ENCODE results near the gene HOXB4. TPM values are rescaled to one million over a fixed set of nuclear protein-coding genes. Genes with fewer than 3 reads are reported as not detected.

Gene HOXB4
- total and polyA plus RNA-seq, 2 of the 4 experiments (the other 2 are of a cell fraction): 2.0 to 8.5 TPM

DNA sequence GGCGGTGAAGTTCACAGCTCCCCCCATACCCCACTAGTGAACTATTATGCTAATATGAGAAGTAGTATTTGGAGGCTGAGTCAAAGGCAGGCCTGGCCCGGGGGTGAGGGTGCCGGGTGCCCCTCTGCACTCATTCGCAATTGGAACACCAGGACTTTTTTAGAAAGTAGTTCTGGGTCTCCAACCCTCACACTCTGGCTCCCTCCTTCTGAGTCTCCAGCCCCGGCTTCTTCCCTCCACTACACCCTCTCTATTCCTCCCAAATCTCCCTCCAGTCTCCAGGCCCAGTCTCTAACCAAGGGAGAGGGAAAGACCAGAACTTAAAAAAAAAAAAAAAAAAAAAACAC is 21.9 kb downstream of the HOXB4 start:
- Histone ChIP-seq H2AFZ (replicated peaks; ENCODE audit: low read length, poor library complexity) (no peak overlapping the region), H3K9me1 (ENCODE audit: insufficient read depth, low read length) (no peaks in the 10 kb centered on the region), H4K91ac (ENCODE audit: insufficient read depth, low read depth, low read length) (peak overlapping the region; percentile 95), H2BK120ac (ENCODE audit: low read depth, low read length) (peak overlapping the region; percentile 94), H4K8ac (ENCODE audit: low read depth in 2 of 2, low read length in 2 of 2) (peak overlapping the region; percentile 62 to 86; a peak in 3 of 4 replicates), H2BK15ac (ENCODE audit: low read depth, low read length) (0 out of 3 replicates have a peak overlapping the region, but pooled peaks have one; percentile 53), H3K36me3 (ENCODE audit: control insufficient read depth, insufficient read depth, low read length) (peaks cover 31% of the 10 kb centered on the region; the same call in 1 of the 2 replicates), H2AK5ac (ENCODE audit: low read depth, low read length) (no peak overlapping the region), H2BK20ac (ENCODE audit: low read depth, low read length) (no peak overlapping the region), H4K5ac (ENCODE audit: low read depth, low read length) (peak overlapping the region; percentile 26), H3K27me3 (ENCODE audit: control insufficient read depth, insufficient read depth, low read length) (no peaks in the 10 kb centered on the region), H3K9ac (ENCODE audit: low read depth, low read length) (peak overlapping the region; percentile 95), H3K79me1 (ENCODE audit: low read depth in 1 of 2, low read length in 2 of 2) (peaks cover 0 to 2% of the 10 kb centered on the region in 2 experiments; a peak in 2 of 4 replicates), H3K4me2 (ENCODE audit: low read depth, low read length) (peak overlapping the region; percentile 92), H3K9me3 (ENCODE audit: control insufficient read depth, insufficient read depth, low read length) (no peaks in the 10 kb centered on the region), H3K27ac (ENCODE audit: insufficient read depth, low read length) (peak overlapping the region; percentile 93), H3K18ac (ENCODE audit: low read depth, low read length) (peak overlapping the region; percentile 81), H3K4ac (ENCODE audit: low read depth, low read length) (peak overlapping the region; percentile 98), H2AK9ac (replicated peaks; ENCODE audit: low read depth, low read length, poor library complexity) (peak overlapping the region; percentile 43), H3K4me1 (ENCODE audit: control insufficient read depth, insufficient read depth, low read length) (peaks cover 59% of the 10 kb centered on the region), H2BK5ac (ENCODE audit: low read depth, low read length, poor library complexity, severe bottlenecking) (peak overlapping the region; percentile 95), H3K23ac (ENCODE audit: low read depth, low read length) (peak overlapping the region; percentile 99), H4K20me1 (ENCODE audit: insufficient read depth, low read length) (peaks cover 8% of the 10 kb centered on the region), H3K56ac (ENCODE audit: extremely low read depth, insufficient read depth, low read length) (peak overlapping the region; percentile 89), H3K14ac (replicated peaks; ENCODE audit: low read depth, low read length) (peak overlapping the region; percentile 98), H3K4me3 (ENCODE audit: insufficient read depth, low read depth, low read length) (0 out of 2 replicates have a peak overlapping the region, but pooled peaks have one; percentile 1)
- no CpG with 5 or more reads among the region's 5 CpGs for WGBS, 2 experiments (ENCODE audit: extremely low coverage in 2 of 2, insufficient read length in 1 of 2)
- in situ Hi-C loops (cut with MboI; ENCODE audit: low sequenced_read_pairs) (no loop called here), intact Hi-C loops (cut with micrococcal nuclease) (no loop called here), dilution Hi-C loops (cut with HindIII; ENCODE audit: low sequenced_read_pairs, unreplicated experiment) (no loop called here)
- CTCF ChIA-PET: interaction anchor here (0.6 to 0.9 kb wide), 4 partner anchors 33 to 575 kb away, joined by 3 to 4 read pairs (median 4); no protein-coding TSS in a partner anchor
- ATAC-seq (ENCODE audit: low read depth) (no peak), DNase-seq (no peak)
- POLR2A ChIA-PET (ENCODE audit: unreplicated experiment): interaction anchor here (0.7 to 1.7 kb wide), 8 partner anchors 9 to 38 kb away, joined by 4 to 25 read pairs (median 4); partner anchors contain the start of gene HOXB3
- no peak for TF ChIP-seq RCOR1 (IDR thresholded peaks at IDR 0.05; ENCODE audit: insufficient replicate concordance, low read length)
- no peak for TF ChIP-seq CEBPB (IDR thresholded peaks at IDR 0.05; ENCODE audit: low read depth, low read length)
- TF ChIP-seq, protein P1, sequence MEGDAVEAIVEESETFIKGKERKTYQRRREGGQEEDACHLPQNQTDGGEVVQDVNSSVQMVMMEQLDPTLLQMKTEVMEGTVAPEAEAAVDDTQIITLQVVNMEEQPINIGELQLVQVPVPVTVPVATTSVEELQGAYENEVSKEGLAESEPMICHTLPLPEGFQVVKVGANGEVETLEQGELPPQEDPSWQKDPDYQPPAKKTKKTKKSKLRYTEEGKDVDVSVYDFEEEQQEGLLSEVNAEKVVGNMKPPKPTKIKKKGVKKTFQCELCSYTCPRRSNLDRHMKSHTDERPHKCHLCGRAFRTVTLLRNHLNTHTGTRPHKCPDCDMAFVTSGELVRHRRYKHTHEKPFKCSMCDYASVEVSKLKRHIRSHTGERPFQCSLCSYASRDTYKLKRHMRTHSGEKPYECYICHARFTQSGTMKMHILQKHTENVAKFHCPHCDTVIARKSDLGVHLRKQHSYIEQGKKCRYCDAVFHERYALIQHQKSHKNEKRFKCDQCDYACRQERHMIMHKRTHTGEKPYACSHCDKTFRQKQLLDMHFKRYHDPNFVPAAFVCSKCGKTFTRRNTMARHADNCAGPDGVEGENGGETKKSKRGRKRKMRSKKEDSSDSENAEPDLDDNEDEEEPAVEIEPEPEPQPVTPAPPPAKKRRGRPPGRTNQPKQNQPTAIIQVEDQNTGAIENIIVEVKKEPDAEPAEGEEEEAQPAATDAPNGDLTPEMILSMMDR (conservative IDR thresholded peaks at IDR 0.05; ENCODE audit: low read depth, low read length): no peak
- no peak for TF ChIP-seq MXI1 (IDR thresholded peaks at IDR 0.05; ENCODE audit: borderline replicate concordance, low read depth, low read length)
- TF ChIP-seq NFE2L2 (IDR thresholded peaks at IDR 0.05; ENCODE audit: low read depth, low read length): no peak
- TF ChIP-seq CHD1 (IDR thresholded peaks at IDR 0.05; ENCODE audit: low read depth, low read length): no peak
- TF ChIP-seq RFX5 (IDR thresholded peaks at IDR 0.05; ENCODE audit: low read depth, low read length): no peak
- no peak for TF ChIP-seq POLR2A (IDR thresholded peaks at IDR 0.05; ENCODE audit: low read depth, low read length)
- TF ChIP-seq, protein P2, sequence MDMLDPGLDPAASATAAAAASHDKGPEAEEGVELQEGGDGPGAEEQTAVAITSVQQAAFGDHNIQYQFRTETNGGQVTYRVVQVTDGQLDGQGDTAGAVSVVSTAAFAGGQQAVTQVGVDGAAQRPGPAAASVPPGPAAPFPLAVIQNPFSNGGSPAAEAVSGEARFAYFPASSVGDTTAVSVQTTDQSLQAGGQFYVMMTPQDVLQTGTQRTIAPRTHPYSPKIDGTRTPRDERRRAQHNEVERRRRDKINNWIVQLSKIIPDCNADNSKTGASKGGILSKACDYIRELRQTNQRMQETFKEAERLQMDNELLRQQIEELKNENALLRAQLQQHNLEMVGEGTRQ (IDR thresholded peaks at IDR 0.05; ENCODE audit: low read depth, low read length): no peak
- no peak for TF ChIP-seq FOS (IDR thresholded peaks at IDR 0.05; ENCODE audit: low read depth, low read length)
- TF ChIP-seq, protein P3, sequence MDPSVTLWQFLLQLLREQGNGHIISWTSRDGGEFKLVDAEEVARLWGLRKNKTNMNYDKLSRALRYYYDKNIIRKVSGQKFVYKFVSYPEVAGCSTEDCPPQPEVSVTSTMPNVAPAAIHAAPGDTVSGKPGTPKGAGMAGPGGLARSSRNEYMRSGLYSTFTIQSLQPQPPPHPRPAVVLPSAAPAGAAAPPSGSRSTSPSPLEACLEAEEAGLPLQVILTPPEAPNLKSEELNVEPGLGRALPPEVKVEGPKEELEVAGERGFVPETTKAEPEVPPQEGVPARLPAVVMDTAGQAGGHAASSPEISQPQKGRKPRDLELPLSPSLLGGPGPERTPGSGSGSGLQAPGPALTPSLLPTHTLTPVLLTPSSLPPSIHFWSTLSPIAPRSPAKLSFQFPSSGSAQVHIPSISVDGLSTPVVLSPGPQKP (IDR thresholded peaks at IDR 0.05; ENCODE audit: borderline replicate concordance, low read depth, low read length): no peak
- no peak for TF ChIP-seq RAD21 (IDR thresholded peaks at IDR 0.05; ENCODE audit: low read length)
- BruUV-seq (replicated peaks): no TSS peak
